ENCODE data around the gene TMEM273.
A peak's percentile ranks its signal among the peaks of the same experiment; 100 is the strongest.

TMEM273 gene

DNA sequence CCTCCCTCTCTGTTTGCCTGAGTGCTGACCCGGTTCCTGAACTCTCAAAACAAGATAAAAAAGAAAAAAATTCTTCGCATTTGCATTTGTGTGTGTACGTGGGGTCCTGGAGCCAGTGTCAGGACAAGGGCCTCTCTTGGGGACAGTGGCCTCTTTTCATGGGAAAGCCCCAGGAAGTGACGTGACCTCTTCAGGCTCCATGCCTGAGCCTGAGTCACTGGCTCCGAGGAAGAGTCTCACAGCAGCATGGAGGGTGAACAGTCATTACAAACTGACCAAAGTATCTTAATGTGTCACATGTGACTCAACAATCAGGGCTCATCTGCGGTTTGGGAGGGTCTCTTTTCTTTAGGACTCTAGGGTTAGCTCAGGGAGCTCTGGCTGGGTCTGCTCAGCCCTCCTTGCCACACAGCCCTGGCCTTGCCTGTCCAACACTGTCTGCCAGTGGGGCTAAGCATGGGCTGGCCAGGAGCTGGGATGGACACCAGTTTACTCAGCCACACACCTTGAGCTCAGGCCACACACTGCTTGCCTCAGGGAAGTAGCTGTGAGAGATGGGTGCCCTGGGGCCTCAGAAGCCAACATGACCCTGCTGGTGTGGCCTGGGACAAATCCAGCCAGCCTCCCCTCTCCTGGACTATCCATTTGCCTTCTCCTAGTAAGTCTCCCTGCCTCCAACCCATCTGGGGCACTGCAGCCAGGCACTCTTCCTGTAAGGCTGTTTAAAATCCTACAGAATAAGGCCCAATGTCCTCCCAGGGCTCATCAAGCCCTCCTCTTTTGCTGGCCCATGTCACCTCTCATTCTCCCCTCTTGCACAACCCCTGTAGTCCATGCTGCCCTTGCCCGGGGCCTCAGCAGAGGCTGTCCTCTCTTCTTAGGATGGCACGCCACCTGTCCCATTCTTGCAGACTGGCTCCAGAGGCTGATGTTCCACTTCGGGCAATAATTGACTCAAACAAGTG, 10.5 kb downstream of the TMEM273 start:
- TF ChIP-seq, protein P1, sequence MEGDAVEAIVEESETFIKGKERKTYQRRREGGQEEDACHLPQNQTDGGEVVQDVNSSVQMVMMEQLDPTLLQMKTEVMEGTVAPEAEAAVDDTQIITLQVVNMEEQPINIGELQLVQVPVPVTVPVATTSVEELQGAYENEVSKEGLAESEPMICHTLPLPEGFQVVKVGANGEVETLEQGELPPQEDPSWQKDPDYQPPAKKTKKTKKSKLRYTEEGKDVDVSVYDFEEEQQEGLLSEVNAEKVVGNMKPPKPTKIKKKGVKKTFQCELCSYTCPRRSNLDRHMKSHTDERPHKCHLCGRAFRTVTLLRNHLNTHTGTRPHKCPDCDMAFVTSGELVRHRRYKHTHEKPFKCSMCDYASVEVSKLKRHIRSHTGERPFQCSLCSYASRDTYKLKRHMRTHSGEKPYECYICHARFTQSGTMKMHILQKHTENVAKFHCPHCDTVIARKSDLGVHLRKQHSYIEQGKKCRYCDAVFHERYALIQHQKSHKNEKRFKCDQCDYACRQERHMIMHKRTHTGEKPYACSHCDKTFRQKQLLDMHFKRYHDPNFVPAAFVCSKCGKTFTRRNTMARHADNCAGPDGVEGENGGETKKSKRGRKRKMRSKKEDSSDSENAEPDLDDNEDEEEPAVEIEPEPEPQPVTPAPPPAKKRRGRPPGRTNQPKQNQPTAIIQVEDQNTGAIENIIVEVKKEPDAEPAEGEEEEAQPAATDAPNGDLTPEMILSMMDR (IDR thresholded peaks at IDR 0.05; ENCODE audit: borderline replicate concordance, insufficient read depth, low read depth, low read length), result no peak
- no peak overlapping the region for H3K4me3 ChIP-seq (ENCODE audit: low read depth, low read length)

DNA sequence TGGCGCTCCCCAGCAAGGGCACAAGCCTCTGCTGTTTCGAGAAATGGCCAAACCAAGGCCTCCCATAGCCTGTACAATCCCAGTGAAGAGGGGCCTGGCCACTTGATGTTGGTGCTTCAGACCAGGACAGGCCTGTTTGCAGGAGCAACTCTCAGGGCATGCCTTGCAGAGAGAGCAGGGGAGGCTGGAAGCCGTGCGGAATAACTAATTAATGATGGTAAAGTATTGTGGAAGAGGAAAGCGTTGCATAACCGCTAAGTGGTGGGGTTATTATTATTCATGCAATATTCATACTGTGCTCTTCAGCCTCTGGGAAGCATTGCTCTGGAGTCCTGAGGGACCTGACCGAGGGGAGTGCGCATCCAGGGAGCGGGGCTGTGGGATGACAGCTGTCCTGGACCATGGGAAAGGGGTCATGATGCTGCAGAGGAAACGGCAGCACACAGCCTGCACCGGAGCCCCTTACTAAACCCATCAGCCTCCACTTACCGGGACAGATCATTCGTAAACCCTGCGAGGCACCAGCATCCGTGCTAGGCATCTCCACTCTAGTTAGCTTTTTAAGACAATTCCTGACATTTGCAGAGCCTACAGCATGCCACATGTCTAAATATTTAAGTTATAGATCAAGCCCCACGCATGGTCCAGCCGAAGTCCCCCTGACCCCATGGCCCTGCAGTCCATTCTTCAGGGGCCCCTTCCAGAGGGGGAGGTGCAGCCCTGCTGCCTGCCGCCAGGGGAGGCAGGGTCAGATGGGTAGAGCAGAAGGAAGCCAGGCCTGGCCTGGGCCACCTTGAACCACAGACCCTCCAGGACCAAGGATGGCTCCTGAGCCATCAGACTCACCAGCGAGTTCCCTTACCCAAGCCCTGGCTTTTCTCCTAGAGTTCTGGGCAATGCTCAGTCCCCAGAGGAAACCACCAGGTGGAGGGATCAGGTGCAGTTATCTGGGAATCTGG, 11.6 kb downstream of the TMEM273 start:
- H3K4me3 ChIP-seq (ENCODE audit: low read depth, low read length), result no peak overlapping the region
- TF ChIP-seq, protein P1 (IDR thresholded peaks at IDR 0.05; ENCODE audit: borderline replicate concordance, insufficient read depth, low read depth, low read length), result peak; percentile 51; the same call in 1 of the 2 replicates

DNA sequence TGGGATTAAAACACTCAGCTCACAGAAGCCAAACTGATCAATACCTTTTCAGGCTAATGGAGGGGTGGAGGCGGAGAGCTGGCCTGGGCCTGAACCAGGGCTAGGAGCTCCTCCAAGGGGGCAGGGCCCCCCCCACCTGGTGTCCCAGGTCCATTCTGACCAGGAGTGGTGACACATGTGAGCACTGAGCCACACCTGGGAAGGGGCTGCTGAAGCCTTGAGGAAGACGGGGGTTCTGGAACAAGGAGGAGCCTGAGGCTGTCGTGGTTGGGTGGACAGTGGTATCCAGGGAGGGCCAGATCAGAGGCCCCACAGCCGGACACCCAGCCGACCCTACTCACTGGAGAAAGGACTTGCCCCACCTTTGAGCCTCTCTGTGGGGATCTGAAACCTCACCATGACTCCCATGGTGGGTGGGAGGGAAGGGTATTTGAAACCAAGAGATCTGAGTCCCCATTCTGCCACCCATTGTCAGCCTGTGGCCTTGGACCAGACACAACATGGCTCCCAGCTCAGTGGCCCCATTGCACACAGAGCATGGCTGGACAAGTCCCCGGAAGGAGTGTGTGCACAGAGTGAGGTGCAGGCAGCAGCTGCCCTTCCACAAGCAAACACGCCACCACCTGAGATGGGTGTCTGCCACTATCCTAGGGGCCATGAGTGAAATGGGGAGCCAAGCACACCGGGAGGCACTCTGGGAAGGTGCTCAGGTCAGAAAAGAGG, 12.4 kb downstream of the TMEM273 start:
- TF ChIP-seq, protein P1 (IDR thresholded peaks at IDR 0.05; ENCODE audit: borderline replicate concordance, insufficient read depth, low read depth, low read length), result no peak
- no peak overlapping the region for H3K4me3 ChIP-seq (ENCODE audit: low read depth, low read length)

DNA sequence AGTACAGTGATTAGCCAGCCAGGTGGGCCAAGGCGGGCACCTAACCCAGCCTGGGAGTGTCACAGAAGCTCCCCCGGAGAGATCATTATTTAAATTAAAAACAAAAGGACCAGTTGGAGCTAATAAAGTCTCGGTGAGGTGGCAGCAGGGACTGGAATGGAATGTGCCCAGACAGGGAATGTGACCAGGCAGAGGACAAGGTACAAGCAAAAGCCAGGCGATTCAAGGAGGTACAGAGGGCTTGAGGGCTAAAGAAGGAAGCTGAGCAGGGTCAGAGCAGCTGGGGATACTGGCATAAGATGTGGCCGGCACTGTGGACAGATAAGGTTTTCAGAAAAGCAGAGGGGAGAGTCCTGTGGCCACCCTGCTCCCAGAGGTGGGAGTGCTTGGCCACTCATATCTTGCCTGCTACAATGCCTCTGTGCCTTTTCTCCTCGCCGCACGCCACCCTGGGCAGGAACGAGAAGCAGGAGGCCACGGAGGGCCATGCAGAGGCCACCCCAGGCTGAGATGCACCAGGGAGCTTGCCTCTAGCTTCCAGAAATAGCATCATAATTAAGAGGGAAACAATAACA, 13.2 kb downstream of the TMEM273 start:
- TF ChIP-seq, protein P1 (IDR thresholded peaks at IDR 0.05; ENCODE audit: borderline replicate concordance, insufficient read depth, low read depth, low read length), result no peak
- H3K4me3 ChIP-seq (ENCODE audit: low read depth, low read length), result no peak overlapping the region

DNA sequence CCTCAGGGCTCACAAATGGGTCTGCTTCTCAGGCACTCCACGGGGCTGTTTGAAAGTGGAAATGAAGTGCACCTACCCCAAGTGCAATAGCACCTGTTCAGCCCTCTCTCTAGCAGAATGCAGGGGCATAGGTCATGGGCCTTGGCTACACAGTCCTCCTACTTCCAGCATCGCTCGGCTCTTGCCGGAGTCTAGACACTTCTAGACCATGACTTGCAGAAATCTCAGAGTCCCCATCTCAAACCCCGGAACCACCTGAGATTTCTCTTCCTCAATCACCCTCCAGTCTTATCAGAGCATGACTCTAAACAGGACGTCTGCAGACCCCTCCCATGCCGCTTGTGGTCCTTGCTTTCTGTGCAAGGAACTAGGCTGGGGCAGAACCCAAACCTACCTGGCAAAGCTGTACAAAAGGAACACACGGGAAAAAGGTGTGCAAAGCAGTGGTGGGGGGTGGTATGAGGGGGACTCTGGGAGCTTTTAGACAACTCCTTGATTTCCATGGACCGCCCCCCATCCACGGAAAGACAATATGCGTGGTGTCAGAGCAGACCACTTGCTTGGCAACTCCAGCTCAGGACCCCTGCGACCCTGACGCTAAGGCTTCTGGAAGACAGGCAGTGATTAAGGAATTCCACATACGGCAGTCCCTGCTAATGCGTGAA, 13.8 kb downstream of the TMEM273 start:
- TF ChIP-seq, protein P1 (IDR thresholded peaks at IDR 0.05; ENCODE audit: borderline replicate concordance, insufficient read depth, low read depth, low read length), result no peak
- H3K4me3 ChIP-seq (ENCODE audit: low read depth, low read length), result no peak overlapping the region

DNA sequence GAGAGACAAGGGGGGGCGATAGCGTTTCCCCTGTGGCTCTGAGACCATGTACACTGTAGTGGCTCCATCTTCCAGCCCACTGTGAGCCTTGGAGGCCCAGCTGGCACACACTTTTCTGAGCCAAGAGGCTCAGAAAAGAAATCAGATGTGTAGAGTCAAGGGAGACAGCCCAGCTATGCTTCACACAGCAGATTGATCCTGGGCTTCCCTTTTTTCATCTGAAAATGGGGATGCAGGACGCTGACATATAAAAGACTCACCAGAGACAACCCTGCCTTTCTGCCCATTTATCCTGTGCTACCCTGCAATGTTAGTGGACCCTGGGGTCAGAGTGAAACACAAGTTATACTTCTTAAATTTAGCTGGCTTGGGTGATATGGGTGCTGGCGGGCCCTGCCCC, 14.3 kb downstream of the TMEM273 start:
- H3K4me3 ChIP-seq (ENCODE audit: low read depth, low read length), result no peak overlapping the region
- TF ChIP-seq, protein P1 (IDR thresholded peaks at IDR 0.05; ENCODE audit: borderline replicate concordance, insufficient read depth, low read depth, low read length), result no peak

All from GM12875 (cell line).